Stimulated activated CD8-positive, alpha-beta memory T cell treated with anti-CD3 and anti-CD28 coated beads, Interleukin-15, amount 100 ng/mL, for 4 hours (primary cell): Measurements from ENCODE around the gene DNAJC7.

Experiments
- DNase-seq, 2 donors: peaks; one replicate each; pipeline ENCODE4 v3.0.0-alpha.2; 2020; ENCODE audit warnings: low read depth in 2 of 2

DNAJC7 gene

GRCh38 chr17:41975099-41976083, 41.8 kb downstream of the DNAJC7 start:
- no peak for DNase-seq

GRCh38 chr17:41974658-41975057, 42.6 kb downstream of the DNAJC7 start:
- DNase-seq, result no peak

- no peak for DNase-seq
These were observed 43.2 kb downstream of the DNAJC7 start for GRCh38 chr17:41974031-41974430.

GRCh38 chr17:41973408-41973811, 43.8 kb downstream of the DNAJC7 start:
- DNase-seq, result no peak

- no peak for DNase-seq
These were observed 44.5 kb downstream of the DNAJC7 start for GRCh38 chr17:41972571-41973407.

GRCh38 chr17:41971721-41972523, 45.3 kb downstream of the DNAJC7 start:
- DNase-seq, result no peak

- no peak for DNase-seq
These were observed 46.3 kb downstream of the DNAJC7 start for GRCh38 chr17:41970901-41971331.

GRCh38 chr17:41968676-41969075, 48.6 kb downstream of the DNAJC7 start:
- no peak for DNase-seq

GRCh38 chr17:41967921-41968578, 49.2 kb downstream of the DNAJC7 start:
- DNase-seq, result no peak

- no peak for DNase-seq
These were observed 49.9 kb downstream of the DNAJC7 start for GRCh38 chr17:41967141-41967920.

GRCh38 chr17:41966463-41967140, 50.6 kb downstream of the DNAJC7 start, which contains the start of gene CNP:
Gene CNP, plus strand, starts transcription at chr17:41966795. Its CDS starts 90 bp downstream, at chr17:41966885.
- peak; percentile 79 to 81 for DNase-seq

- peak; percentile 36 to 50 for DNase-seq
These were observed 51.4 kb downstream of the DNAJC7 start for GRCh38 chr17:41965694-41966462.

GRCh38 chr17:41962768-41963434, 54.3 kb downstream of the DNAJC7 start:
- DNase-seq, result peak; percentile 33 to 40

GRCh38 chr17:41962111-41962510, 55.1 kb downstream of the DNAJC7 start:
- DNase-seq, result no peak

- DNase-seq, result no peak
These were observed 57.7 kb downstream of the DNAJC7 start for GRCh38 chr17:41959336-41960095.

- DNase-seq, result no peak
These were observed 58.3 kb downstream of the DNAJC7 start for GRCh38 chr17:41959030-41959335.

- no peak for DNase-seq
These were observed 59.3 kb downstream of the DNAJC7 start for GRCh38 chr17:41957869-41958439.
